ENCODE data around the gene ADAM22. TPM values are rescaled to one million over a fixed set of nuclear protein-coding genes. Genes with fewer than 3 reads are reported as not detected.

Gene ADAM22
- total and polyA plus RNA-seq, 2 donors from 2014 or later = 2.2 to 7.9 TPM

DNA sequence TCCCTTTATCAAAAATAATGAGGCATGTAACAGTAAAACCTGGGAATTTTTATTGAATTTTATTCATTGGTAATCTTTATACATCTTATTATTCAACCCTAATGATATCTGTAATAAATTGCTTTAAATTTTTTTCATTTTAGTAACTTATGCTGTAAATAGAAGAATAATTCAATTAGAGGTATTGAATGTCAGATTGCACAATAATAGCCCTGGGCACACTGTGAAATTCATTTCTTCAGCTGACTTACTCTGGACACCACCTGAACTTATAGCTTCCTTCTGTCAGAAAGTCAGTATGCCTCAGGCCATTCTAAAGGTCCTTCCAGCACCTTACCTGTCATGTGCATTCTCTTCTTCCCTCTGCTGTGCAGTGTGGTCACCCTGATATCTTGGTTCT lies 59.2 kb downstream of the ADAM22 start:
- intact Hi-C loops (cut with DNase I) = no loop called here
- TF ChIP-seq, protein P1, sequence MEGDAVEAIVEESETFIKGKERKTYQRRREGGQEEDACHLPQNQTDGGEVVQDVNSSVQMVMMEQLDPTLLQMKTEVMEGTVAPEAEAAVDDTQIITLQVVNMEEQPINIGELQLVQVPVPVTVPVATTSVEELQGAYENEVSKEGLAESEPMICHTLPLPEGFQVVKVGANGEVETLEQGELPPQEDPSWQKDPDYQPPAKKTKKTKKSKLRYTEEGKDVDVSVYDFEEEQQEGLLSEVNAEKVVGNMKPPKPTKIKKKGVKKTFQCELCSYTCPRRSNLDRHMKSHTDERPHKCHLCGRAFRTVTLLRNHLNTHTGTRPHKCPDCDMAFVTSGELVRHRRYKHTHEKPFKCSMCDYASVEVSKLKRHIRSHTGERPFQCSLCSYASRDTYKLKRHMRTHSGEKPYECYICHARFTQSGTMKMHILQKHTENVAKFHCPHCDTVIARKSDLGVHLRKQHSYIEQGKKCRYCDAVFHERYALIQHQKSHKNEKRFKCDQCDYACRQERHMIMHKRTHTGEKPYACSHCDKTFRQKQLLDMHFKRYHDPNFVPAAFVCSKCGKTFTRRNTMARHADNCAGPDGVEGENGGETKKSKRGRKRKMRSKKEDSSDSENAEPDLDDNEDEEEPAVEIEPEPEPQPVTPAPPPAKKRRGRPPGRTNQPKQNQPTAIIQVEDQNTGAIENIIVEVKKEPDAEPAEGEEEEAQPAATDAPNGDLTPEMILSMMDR (IDR thresholded peaks at IDR 0.05; ENCODE audit: borderline replicate concordance, extremely low read depth, insufficient read depth) = no peak
- H3K4me3 ChIP-seq (ENCODE audit: low read length in 3 of 3) = no peak overlapping the region
- FAIRE-seq (no peak), DNase-seq (no peak)
- no peak overlapping the region for H3K9ac ChIP-seq (ENCODE audit: low read length in 3 of 3)
- no peaks in the 10 kb centered on the region for H3K9me3 ChIP-seq (ENCODE audit: control insufficient read depth in 2 of 3, insufficient read depth in 1 of 3, low read length in 3 of 3)
- H3K27ac ChIP-seq (ENCODE audit: low read depth in 2 of 2, low read length in 2 of 2) = no peak overlapping the region
- H3K36me3 ChIP-seq (ENCODE audit: control insufficient read depth in 2 of 3, insufficient read depth in 3 of 3, low read length in 3 of 3) = no peaks in the 10 kb centered on the region
- H3K27me3 ChIP-seq (ENCODE audit: control insufficient read depth, insufficient read depth, low read length) = no peaks in the 10 kb centered on the region
- no peaks in the 10 kb centered on the region for H3K4me1 ChIP-seq (ENCODE audit: control insufficient read depth in 2 of 3, insufficient read depth in 2 of 3, low read depth in 1 of 3, low read length in 3 of 3)

DNA sequence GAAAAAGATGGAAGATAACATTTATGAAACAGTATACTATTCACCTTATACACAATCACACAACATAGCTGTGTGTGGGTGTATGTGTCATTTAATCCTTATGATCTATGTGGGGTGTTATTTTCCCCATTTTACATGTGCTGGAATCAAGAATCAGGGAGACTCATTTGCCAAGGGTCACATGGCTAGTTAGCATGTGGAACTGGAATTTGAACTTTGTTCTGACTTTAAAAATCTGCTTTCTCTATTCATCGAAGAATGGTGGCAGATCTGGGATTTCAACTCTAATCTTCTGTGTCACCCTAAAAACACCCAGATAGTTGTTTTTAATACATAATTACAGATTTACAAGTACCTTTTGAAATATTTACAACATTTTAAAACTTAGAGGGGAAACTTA lies 65.2 kb downstream of the ADAM22 start:
- FAIRE-seq (no peak), DNase-seq (no peak)
- Histone ChIP-seq H3K36me3 (ENCODE audit: control insufficient read depth in 2 of 3, insufficient read depth in 3 of 3, low read length in 3 of 3) (no peaks in the 10 kb centered on the region), H3K4me1 (ENCODE audit: control insufficient read depth in 2 of 3, insufficient read depth in 2 of 3, low read depth in 1 of 3, low read length in 3 of 3) (peaks cover 0 to 23% (median 0%) of the 10 kb centered on the region in 3 donors), H3K9me3 (ENCODE audit: control insufficient read depth in 2 of 3, insufficient read depth in 1 of 3, low read length in 3 of 3) (no peaks in the 10 kb centered on the region), H3K9ac (ENCODE audit: low read length in 3 of 3) (no peak overlapping the region), H3K27me3 (ENCODE audit: control insufficient read depth, insufficient read depth, low read length) (no peaks in the 10 kb centered on the region), H3K4me3 (ENCODE audit: low read length in 3 of 3) (no peak overlapping the region), H3K27ac (ENCODE audit: low read depth in 2 of 2, low read length in 2 of 2) (no peak overlapping the region)
- intact Hi-C loops (cut with DNase I) = no loop called here
- TF ChIP-seq, protein P1 (IDR thresholded peaks at IDR 0.05; ENCODE audit: borderline replicate concordance, extremely low read depth, insufficient read depth) = no peak

DNA sequence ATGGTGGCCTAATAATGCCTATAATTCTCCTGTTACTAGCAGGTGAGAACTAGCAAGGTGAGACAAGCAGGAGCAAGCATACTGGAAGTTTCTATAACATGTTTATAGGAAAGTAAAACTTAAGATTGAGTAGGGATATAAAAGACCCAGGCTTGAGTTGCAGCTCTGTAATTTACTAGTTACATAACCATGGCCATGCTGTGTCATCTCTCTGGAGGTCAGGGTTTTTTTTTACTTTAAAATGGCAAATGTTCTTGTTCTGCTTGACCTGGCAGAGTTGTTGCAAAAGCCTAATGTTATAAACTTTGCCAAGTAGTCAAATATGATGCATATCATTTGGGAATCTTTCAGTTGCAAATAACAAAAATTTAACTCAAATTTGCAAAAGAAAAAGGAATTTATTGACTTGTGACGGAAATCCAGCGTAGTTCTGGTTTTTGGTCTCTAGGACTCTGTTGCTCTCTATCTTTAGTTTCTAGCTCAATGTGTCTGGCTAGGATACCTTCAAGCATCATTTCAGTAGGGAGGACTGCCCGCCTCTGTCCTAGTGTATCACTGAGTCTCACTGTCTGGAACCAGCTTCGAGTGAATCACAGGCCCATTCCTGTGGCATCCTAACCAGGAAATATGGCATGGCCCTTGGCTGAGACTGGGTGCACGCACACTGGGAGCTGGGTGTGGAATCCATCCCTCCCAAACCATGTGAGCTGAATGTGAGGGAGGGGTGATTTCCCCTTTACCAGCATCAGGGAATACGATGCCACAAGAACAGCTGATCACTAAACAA lies 67.9 kb downstream of the ADAM22 start:
- H3K9ac ChIP-seq (ENCODE audit: low read length in 3 of 3) = no peak overlapping the region
- no peaks in the 10 kb centered on the region for H3K36me3 ChIP-seq (ENCODE audit: control insufficient read depth in 2 of 3, insufficient read depth in 3 of 3, low read length in 3 of 3)
- TF ChIP-seq, protein P1 (IDR thresholded peaks at IDR 0.05; ENCODE audit: borderline replicate concordance, extremely low read depth, insufficient read depth) = no peak
- intact Hi-C loops (cut with DNase I) = no loop called here
- peaks cover 0 to 23% (median 0%) of the 10 kb centered on the region in 3 donors for H3K4me1 ChIP-seq (ENCODE audit: control insufficient read depth in 2 of 3, insufficient read depth in 2 of 3, low read depth in 1 of 3, low read length in 3 of 3)
- no peaks in the 10 kb centered on the region for H3K27me3 ChIP-seq (ENCODE audit: control insufficient read depth, insufficient read depth, low read length)
- H3K9me3 ChIP-seq (ENCODE audit: control insufficient read depth in 2 of 3, insufficient read depth in 1 of 3, low read length in 3 of 3) = no peaks in the 10 kb centered on the region
- FAIRE-seq (peak; percentile 32), DNase-seq (no peak)
- H3K4me3 ChIP-seq (ENCODE audit: low read length in 3 of 3) = no peak overlapping the region
- H3K27ac ChIP-seq (ENCODE audit: low read depth in 2 of 2, low read length in 2 of 2) = no peak overlapping the region

All from kidney (tissue), 14 donors.